GM12865 (cell line): ENCODE data around the gene FKBP10.
"Not testable (repeated sequence)": the region's sequence is repeated elsewhere in the genome, so short reads cannot be mapped to it uniquely, and the experiment has no call there.

ENCODE experiments used
- DNase-seq: peaks from one replicate; pipeline ENCODE4 v3.0.0; 2010; ENCODE audit warnings: low read depth
- H3K4me3 ChIP-seq: 2 replicates; pipeline ENCODE4 v1.5.1; 2011; ENCODE audit warnings: mild to moderate bottlenecking, low read depth, low read length, control low read depth
- CTCF ChIP-seq: IDR thresholded peaks from 2 replicates; pipeline ENCODE4 v1.5.1; 2011; ENCODE audit warnings: low read length, control low read depth, low read depth, inconsistent platforms; ENCODE audit not compliant: insufficient read depth; ENCODE audit errors: missing control alignments

FKBP10 gene

GRCh38 chr17:41821776-41822175, 9.0 kb downstream of the FKBP10 start:
- H3K4me3 ChIP-seq = no peak overlapping the region
- DNase-seq = no peak
- no peak for TF ChIP-seq CTCF

- DNase-seq = no peak
- H3K4me3 ChIP-seq = no peak overlapping the region
- no peak for TF ChIP-seq CTCF
These were observed 9.7 kb downstream of the FKBP10 start for GRCh38 chr17:41822216-41823140.

GRCh38 chr17:41823141-41823524, 10.3 kb downstream of the FKBP10 start:
- no peak for TF ChIP-seq CTCF
- DNase-seq = no peak
- H3K4me3 ChIP-seq = no peak overlapping the region

GRCh38 chr17:41823580-41823979, 10.8 kb downstream of the FKBP10 start:
- no peak for TF ChIP-seq CTCF
- H3K4me3 ChIP-seq = no peak overlapping the region
- no peak for DNase-seq

GRCh38 chr17:41824086-41824485, 11.3 kb downstream of the FKBP10 start:
- no peak for DNase-seq
- no peak for TF ChIP-seq CTCF
- H3K4me3 ChIP-seq = no peak overlapping the region

- H3K4me3 ChIP-seq = no peak overlapping the region
- no peak for TF ChIP-seq CTCF
- no peak for DNase-seq
These were observed 12.5 kb downstream of the FKBP10 start for GRCh38 chr17:41825175-41825845.

GRCh38 chr17:41829961-41830360, 17.2 kb downstream of the FKBP10 start:
- DNase-seq = not testable (repeated sequence)

More at GRCh38 chr17:41829961-41830360, 17.2 kb downstream of the FKBP10 start:
- H3K4me3 ChIP-seq = not testable (repeated sequence)
